ENCODE results near the gene MYOD1.

Gene MYOD1

DNA sequence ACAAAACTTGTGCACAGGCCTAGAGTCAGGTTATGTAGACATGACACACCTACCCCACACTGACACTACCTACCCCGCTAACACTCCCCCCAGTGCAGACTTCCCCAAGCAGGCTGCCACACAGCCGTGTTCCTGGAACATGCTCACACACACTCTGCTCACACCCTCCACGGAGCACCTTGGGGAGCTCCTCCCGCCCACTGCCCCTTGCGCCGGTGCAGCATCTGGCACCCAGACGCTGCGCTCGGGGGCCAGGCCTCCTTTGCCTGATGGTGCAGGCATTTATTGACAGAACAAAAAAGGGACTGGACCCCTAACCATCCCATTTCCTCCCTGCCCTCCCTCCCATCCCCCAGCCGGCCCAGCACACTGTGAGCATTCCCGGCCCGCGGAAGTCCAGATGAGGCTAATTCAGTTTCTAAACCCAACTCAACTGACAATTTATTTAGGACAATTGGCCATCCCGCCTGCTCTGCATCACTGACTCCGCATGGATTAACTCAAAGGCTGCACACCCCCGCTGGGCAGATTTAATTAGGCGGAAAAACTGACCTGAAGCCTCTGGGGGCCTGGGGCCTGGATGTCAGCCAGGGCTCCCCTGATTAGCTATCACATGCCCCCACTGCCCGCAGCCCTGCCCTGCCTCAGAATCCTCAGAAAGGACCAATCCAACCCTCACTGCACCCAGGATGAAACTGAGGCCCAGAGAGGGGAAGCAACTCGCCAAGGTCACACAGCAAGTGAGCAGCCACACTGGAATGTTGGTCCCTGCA is 45.3 kb downstream of the MYOD1 start:
- H3K36me3 ChIP-seq (ENCODE audit: insufficient read depth, low read length) = no peaks in the 10 kb centered on the region
- no peak overlapping the region for H3K27ac ChIP-seq (ENCODE audit: low read depth, low read length, poor library complexity, severe bottlenecking)
- no peaks in the 10 kb centered on the region for H4K20me1 ChIP-seq (ENCODE audit: insufficient read depth, low read length)
- H3K9me2 ChIP-seq (ENCODE audit: low read depth, low read length) = no peaks in the 10 kb centered on the region
- no peaks in the 10 kb centered on the region for H3K9me3 ChIP-seq (ENCODE audit: low read length)
- no peak overlapping the region for H3K4me2 ChIP-seq (ENCODE audit: low read length)
- no peaks in the 10 kb centered on the region for H3K79me2 ChIP-seq (ENCODE audit: insufficient read depth, low read length)
- TF ChIP-seq, protein P1, sequence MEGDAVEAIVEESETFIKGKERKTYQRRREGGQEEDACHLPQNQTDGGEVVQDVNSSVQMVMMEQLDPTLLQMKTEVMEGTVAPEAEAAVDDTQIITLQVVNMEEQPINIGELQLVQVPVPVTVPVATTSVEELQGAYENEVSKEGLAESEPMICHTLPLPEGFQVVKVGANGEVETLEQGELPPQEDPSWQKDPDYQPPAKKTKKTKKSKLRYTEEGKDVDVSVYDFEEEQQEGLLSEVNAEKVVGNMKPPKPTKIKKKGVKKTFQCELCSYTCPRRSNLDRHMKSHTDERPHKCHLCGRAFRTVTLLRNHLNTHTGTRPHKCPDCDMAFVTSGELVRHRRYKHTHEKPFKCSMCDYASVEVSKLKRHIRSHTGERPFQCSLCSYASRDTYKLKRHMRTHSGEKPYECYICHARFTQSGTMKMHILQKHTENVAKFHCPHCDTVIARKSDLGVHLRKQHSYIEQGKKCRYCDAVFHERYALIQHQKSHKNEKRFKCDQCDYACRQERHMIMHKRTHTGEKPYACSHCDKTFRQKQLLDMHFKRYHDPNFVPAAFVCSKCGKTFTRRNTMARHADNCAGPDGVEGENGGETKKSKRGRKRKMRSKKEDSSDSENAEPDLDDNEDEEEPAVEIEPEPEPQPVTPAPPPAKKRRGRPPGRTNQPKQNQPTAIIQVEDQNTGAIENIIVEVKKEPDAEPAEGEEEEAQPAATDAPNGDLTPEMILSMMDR (IDR thresholded peaks at IDR 0.05; ENCODE audit: low read length) = no peak
- TF ChIP-seq EZH2 (IDR thresholded peaks at IDR 0.05; ENCODE audit: borderline replicate concordance, low read length) = no peak
- H3K9ac ChIP-seq (ENCODE audit: low read length) = no peak overlapping the region
- no peaks in the 10 kb centered on the region for H3K27me3 ChIP-seq (ENCODE audit: insufficient read depth, low read length)
- H3K4me1 ChIP-seq (ENCODE audit: insufficient read depth, low read length, severe bottlenecking) = no peaks in the 10 kb centered on the region
- H2AFZ ChIP-seq (ENCODE audit: low read length) = no peak overlapping the region
- H3K4me3 ChIP-seq (ENCODE audit: low read depth, low read length, poor library complexity, severe bottlenecking) = no peak overlapping the region
- H3F3A ChIP-seq (ENCODE audit: insufficient read depth, low read length) = no peaks in the 10 kb centered on the region

DNA sequence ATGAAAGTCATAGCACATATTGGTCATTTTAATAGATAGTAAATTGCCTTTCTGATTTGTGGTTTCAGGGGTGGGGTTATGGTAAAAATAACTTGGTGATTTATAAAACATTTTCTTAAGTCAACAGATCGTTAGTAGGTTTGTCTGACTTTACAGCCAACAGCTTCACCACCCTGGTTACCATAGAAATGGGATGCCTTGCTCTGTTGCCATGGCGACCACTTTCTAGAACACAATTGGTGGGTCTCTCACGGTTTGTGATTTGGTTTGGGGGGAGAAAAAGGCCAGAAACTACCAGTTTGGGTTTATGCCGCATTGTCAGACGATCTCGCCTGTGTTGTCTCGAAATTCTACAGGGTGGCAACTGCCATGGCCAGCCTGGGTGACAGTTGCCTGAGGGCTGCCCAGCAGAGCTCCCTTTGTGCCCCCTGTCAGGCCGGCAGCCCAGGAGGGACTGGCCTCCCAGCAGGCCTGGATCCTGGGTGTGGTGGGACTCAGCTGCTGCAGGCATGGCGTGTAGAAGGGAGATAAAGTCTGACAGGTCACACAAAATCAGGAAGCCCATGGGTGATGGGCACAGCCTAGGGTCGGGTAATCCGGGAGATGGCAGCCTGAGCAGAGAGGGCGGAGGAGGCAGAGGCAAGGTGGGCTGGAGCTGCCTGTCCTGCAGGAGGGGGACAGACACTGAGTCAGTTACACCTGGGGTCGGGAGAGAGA is 46.1 kb downstream of the MYOD1 start:
- Histone ChIP-seq H3K9me3 (ENCODE audit: low read length) (no peaks in the 10 kb centered on the region), H4K20me1 (ENCODE audit: insufficient read depth, low read length) (no peaks in the 10 kb centered on the region)

DNA sequence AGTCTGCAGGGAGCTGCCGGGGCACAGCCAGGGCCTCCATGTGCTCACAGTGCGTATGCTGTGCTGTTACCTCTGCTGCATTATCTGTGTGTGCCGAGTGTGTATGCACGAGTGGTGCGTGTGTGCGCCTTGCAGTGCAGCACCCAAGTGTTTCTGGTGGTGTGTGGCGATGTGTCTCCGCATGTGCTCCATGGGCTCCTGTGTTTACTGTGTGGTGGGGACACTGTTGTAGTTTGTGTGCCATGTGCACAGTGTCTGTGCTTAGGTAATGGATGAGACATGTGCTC is 46.6 kb downstream of the MYOD1 start:
- no peaks in the 10 kb centered on the region for H3K9me2 ChIP-seq (ENCODE audit: low read depth, low read length)

More for the DNA sequence above, 46.1 kb downstream of the MYOD1 start:
- no peaks in the 10 kb centered on the region for H3K79me2 ChIP-seq (ENCODE audit: insufficient read depth, low read length)
- H3K4me1 ChIP-seq (ENCODE audit: insufficient read depth, low read length, severe bottlenecking) = no peaks in the 10 kb centered on the region
- H3F3A ChIP-seq (ENCODE audit: insufficient read depth, low read length) = no peaks in the 10 kb centered on the region
- no peak overlapping the region for H3K9ac ChIP-seq (ENCODE audit: low read length)
- H3K27me3 ChIP-seq (ENCODE audit: insufficient read depth, low read length) = no peaks in the 10 kb centered on the region
- H3K36me3 ChIP-seq (ENCODE audit: insufficient read depth, low read length) = no peaks in the 10 kb centered on the region
- no peaks in the 10 kb centered on the region for H3K9me2 ChIP-seq (ENCODE audit: low read depth, low read length)
- TF ChIP-seq, protein P1 (IDR thresholded peaks at IDR 0.05; ENCODE audit: low read length) = no peak
- TF ChIP-seq EZH2 (IDR thresholded peaks at IDR 0.05; ENCODE audit: borderline replicate concordance, low read length) = no peak
- no peak overlapping the region for H2AFZ ChIP-seq (ENCODE audit: low read length)
- no peak overlapping the region for H3K4me3 ChIP-seq (ENCODE audit: low read depth, low read length, poor library complexity, severe bottlenecking)
- H3K4me2 ChIP-seq (ENCODE audit: low read length) = no peak overlapping the region
- H3K27ac ChIP-seq (ENCODE audit: low read depth, low read length, poor library complexity, severe bottlenecking) = no peak overlapping the region

More for the DNA sequence above, 46.6 kb downstream of the MYOD1 start:
- H3K79me2 ChIP-seq (ENCODE audit: insufficient read depth, low read length) = no peaks in the 10 kb centered on the region
- no peaks in the 10 kb centered on the region for H3F3A ChIP-seq (ENCODE audit: insufficient read depth, low read length)
- H4K20me1 ChIP-seq (ENCODE audit: insufficient read depth, low read length) = no peaks in the 10 kb centered on the region
- TF ChIP-seq, protein P1 (IDR thresholded peaks at IDR 0.05; ENCODE audit: low read length) = no peak
- no peak for TF ChIP-seq EZH2 (IDR thresholded peaks at IDR 0.05; ENCODE audit: borderline replicate concordance, low read length)
- no peaks in the 10 kb centered on the region for H3K9me3 ChIP-seq (ENCODE audit: low read length)
- no peak overlapping the region for H3K9ac ChIP-seq (ENCODE audit: low read length)
- H3K4me3 ChIP-seq (ENCODE audit: low read depth, low read length, poor library complexity, severe bottlenecking) = no peak overlapping the region
- no peaks in the 10 kb centered on the region for H3K4me1 ChIP-seq (ENCODE audit: insufficient read depth, low read length, severe bottlenecking)
- H3K36me3 ChIP-seq (ENCODE audit: insufficient read depth, low read length) = no peaks in the 10 kb centered on the region
- no peak overlapping the region for H3K27ac ChIP-seq (ENCODE audit: low read depth, low read length, poor library complexity, severe bottlenecking)
- H3K27me3 ChIP-seq (ENCODE audit: insufficient read depth, low read length) = no peaks in the 10 kb centered on the region
- no peak overlapping the region for H3K4me2 ChIP-seq (ENCODE audit: low read length)
- H2AFZ ChIP-seq (ENCODE audit: low read length) = no peak overlapping the region

Data from OCI-LY1 (cell line).